SK-N-SH (cell line): ENCODE measurements around the gene SYNC. TPM values are rescaled to one million over a fixed set of nuclear protein-coding genes. Genes with fewer than 3 reads are reported as not detected.

Experiments
- CTCF ChIA-PET: fragments of 300-600, 350-600 bp; formaldehyde crosslinking; extraction: SDS; loops from one replicate; lab custom pipeline; 2021; lab: Yijun Ruan, JAX
- POLR2A ChIA-PET: fragments of 350-600 bp; sonication (Branson Sonifier 250); formaldehyde crosslinking; extraction: SDS; loops from one replicate; lab custom pipeline; 2020; ENCODE audit warnings: antibody characterized with exemption, inconsistent platforms; lab: Yijun Ruan, JAX
- DNase-seq: peaks from one replicate; pipeline ENCODE4 v3.0.0; 2012
- H2AFZ ChIP-seq: fragments of 200-600 bp; sonication (generic); 2 replicates; pipeline ENCODE4 v1.8.1; 2016; ENCODE audit warnings: antibody characterized with exemption, mild to moderate bottlenecking, low read depth
- H3F3A ChIP-seq: fragments of 200-600 bp; sonication (generic); replicated peaks from 2 replicates; pipeline ENCODE3; 2016; ENCODE audit warnings: antibody characterized with exemption, mild to moderate bottlenecking; ENCODE audit not compliant: insufficient read depth
- H3K27ac ChIP-seq, 2 experiments: fragments of 200-500 bp in 1 of 2; fragments of 200-600 bp in 1 of 2; sonication (Bioruptor generic) in 1 of 2; sonication (generic), shearing (Covaris generic) in 1 of 2; 2 replicates each; pipeline versions ENCODE4 v1.5.1 to v1.6.1; 2014 to 2016; ENCODE audit warnings: low read depth in 2 of 2, inconsistent platforms in 1 of 2, low read length in 1 of 2, mild to moderate bottlenecking in 1 of 2, mixed read lengths in 1 of 2
- H3K27me3 ChIP-seq: fragments of 200-600 bp; sonication (generic), shearing (Covaris generic); 2 replicates; pipeline ENCODE4 v1.6.1; 2016; ENCODE audit warnings: mixed run types; ENCODE audit not compliant: insufficient read depth
- H3K36me3 ChIP-seq, 2 experiments: fragments of 200-500 bp in 1 of 2; fragments of 200-600 bp in 1 of 2; sonication (Bioruptor generic) in 1 of 2; sonication (generic) in 1 of 2; replicated peaks in 1 of 2; 2 replicates each; pipeline versions ENCODE3 to v1.5.1; 2014 to 2016; ENCODE audit warnings: low read length in 1 of 2, mild to moderate bottlenecking in 1 of 2; ENCODE audit not compliant: insufficient read depth in 2 of 2, control insufficient read depth in 1 of 2
- H3K4me1 ChIP-seq, 2 experiments: fragments of 200-500 bp in 1 of 2; fragments of 200-600 bp in 1 of 2; sonication (Bioruptor generic) in 1 of 2; sonication (generic), shearing (Covaris generic) in 1 of 2; 2 replicates each; pipeline versions ENCODE4 v1.5.1 to v1.6.1; 2014 to 2016; ENCODE audit warnings: low read depth in 1 of 2, low read length in 1 of 2, mixed run types in 1 of 2; ENCODE audit not compliant: insufficient read depth in 2 of 2, control insufficient read depth in 1 of 2
- H3K4me2 ChIP-seq: fragments of 200-600 bp; sonication (generic), shearing (Covaris generic); 2 replicates; pipeline ENCODE4 v1.6.1; 2017; ENCODE audit warnings: mixed run types
- H3K4me3 ChIP-seq, 2 experiments: fragments of 200-500 bp in 1 of 2; fragments of 200-600 bp in 1 of 2; sonication (Bioruptor generic) in 1 of 2; sonication (generic), shearing (Covaris generic) in 1 of 2; 2 replicates each; pipeline versions ENCODE4 v1.5.1 to v1.8.1; 2014 to 2016; ENCODE audit warnings: low read depth in 2 of 2, inconsistent platforms in 1 of 2, low read length in 1 of 2, mild to moderate bottlenecking in 1 of 2, mixed read lengths in 1 of 2, moderate library complexity in 1 of 2
- H3K79me2 ChIP-seq: fragments of 200-600 bp; sonication (generic); 2 replicates; pipeline ENCODE4 v1.8.1; 2017; ENCODE audit warnings: mild to moderate bottlenecking; ENCODE audit not compliant: insufficient read depth
- H3K9ac ChIP-seq: fragments of 200-600 bp; sonication (generic); 2 replicates; pipeline ENCODE4 v1.6.1; 2017; ENCODE audit warnings: mixed run types
- H3K9me2 ChIP-seq: fragments of 200-600 bp; sonication (generic); 2 replicates; pipeline ENCODE4 v1.6.1; 2017; ENCODE audit warnings: mixed run types
- H3K9me3 ChIP-seq: fragments of 200-600 bp; sonication (generic); 2 replicates; pipeline ENCODE4 v1.6.1; 2017; ENCODE audit warnings: mixed run types, mild to moderate bottlenecking, moderate library complexity
- H4K20me1 ChIP-seq: fragments of 200-600 bp; sonication (generic); 2 replicates; pipeline ENCODE4 v1.6.1; 2017; ENCODE audit warnings: mild to moderate bottlenecking, mixed run types; ENCODE audit not compliant: insufficient read depth
- CHD2 ChIP-seq: fragments of 150-350 bp; IDR thresholded peaks from 2 replicates; pipeline ENCODE4 v1.6.1; 2018; ENCODE audit warnings: low read length; ENCODE audit not compliant: partially characterized antibody
- EP300 ChIP-seq, 2 experiments: IDR thresholded peaks; 2 replicates each; pipeline versions ENCODE4 v1.4.0 to v1.6.1; 2012; ENCODE audit warnings: borderline replicate concordance in 1 of 2, low read depth in 1 of 2, low read length in 1 of 2
- EZH2phosphoT487 ChIP-seq: fragments of 200-600 bp; sonication (generic); IDR thresholded peaks from 2 replicates; pipeline ENCODE4 v1.6.1; 2017; ENCODE audit warnings: low read depth, mixed run types, mild to moderate bottlenecking, antibody characterized with exemption, moderate library complexity, borderline replicate concordance
- FOSL2 ChIP-seq: IDR thresholded peaks from 2 replicates; pipeline ENCODE4 v1.4.0; 2012; ENCODE audit warnings: low read depth, mild to moderate bottlenecking, moderate library complexity, borderline replicate concordance
- FOXM1 ChIP-seq: IDR thresholded peaks from 2 replicates; pipeline ENCODE4 v1.4.0; 2012; ENCODE audit warnings: low read depth, mild to moderate bottlenecking
- GABPA ChIP-seq: IDR thresholded peaks from 2 replicates; pipeline ENCODE4 v1.4.0; 2012; ENCODE audit warnings: low read depth, mild to moderate bottlenecking
- GATA2 ChIP-seq: sonication (generic); formaldehyde crosslinking; IDR thresholded peaks from 2 replicates; pipeline ENCODE4 v1.5.0; 2020; ENCODE audit warnings: mild to moderate bottlenecking, missing genetic modification reagents
- JUND ChIP-seq: IDR thresholded peaks from 2 replicates; pipeline ENCODE4 v1.4.0; 2012
- MEF2A ChIP-seq: IDR thresholded peaks from 2 replicates; pipeline ENCODE4 v1.4.0; 2012; ENCODE audit warnings: low read depth, borderline replicate concordance
- NFIC ChIP-seq: IDR thresholded peaks from 2 replicates; pipeline ENCODE4 v1.4.0; 2012; ENCODE audit warnings: borderline replicate concordance
- NRF1 ChIP-seq: IDR thresholded peaks from 2 replicates; pipeline ENCODE4 v1.6.1; 2012; ENCODE audit warnings: low read depth, mild to moderate bottlenecking, low read length
- POLR2AphosphoS5 ChIP-seq: IDR thresholded peaks from 2 replicates; pipeline ENCODE4 v1.6.1; 2012; ENCODE audit warnings: low read depth, low read length
- RCOR1 ChIP-seq: fragments of 150-350 bp; IDR thresholded peaks from 2 replicates; pipeline ENCODE4 v1.6.1; 2017; ENCODE audit warnings: antibody characterized with exemption, low read length
- RFX5 ChIP-seq: IDR thresholded peaks from 2 replicates; pipeline ENCODE4 v1.6.1; 2012; ENCODE audit warnings: mild to moderate bottlenecking, improper control_type of control experiment, low read length
- RXRA ChIP-seq: IDR thresholded peaks from 2 replicates; pipeline ENCODE4 v1.4.0; 2012; ENCODE audit warnings: low read depth, mild to moderate bottlenecking, borderline replicate concordance
- SMC3 ChIP-seq: IDR thresholded peaks from 2 replicates; pipeline ENCODE4 v1.6.1; 2012; ENCODE audit warnings: low read depth, low read length, improper control_type of control experiment
- TAF1 ChIP-seq: IDR thresholded peaks from 2 replicates; pipeline ENCODE4 v1.6.1; 2012; ENCODE audit warnings: low read depth, mild to moderate bottlenecking, low read length, moderate library complexity, borderline replicate concordance
- TCF12 ChIP-seq: IDR thresholded peaks from 2 replicates; pipeline ENCODE4 v1.4.0; 2012
- TEAD4 ChIP-seq: IDR thresholded peaks from 2 replicates; pipeline ENCODE4 v1.4.0; 2012; ENCODE audit warnings: mild to moderate bottlenecking, borderline replicate concordance; ENCODE audit not compliant: insufficient read depth
- WGBS: methylation state at CpG from one replicate; pipeline ENCODE4 v1.1.6; 2017; ENCODE audit warnings: low lambda C conversion rate; 5-methylcytosine and 5-hydroxymethylcytosine counted together
- polyA plus RNA-seq, 3 experiments: library from polyadenylated mRNA; depleted of rRNA; stranded (reverse); fragments of >200 nt; gene quantifications; 2 replicates each; pipeline ENCODE4 v1.2.3, GENCODE V29; 2012
- TF ChIP-seq, protein P1 (sequence below): IDR thresholded peaks from 2 replicates; pipeline ENCODE4 v1.4.0; 2012; ENCODE audit warnings: low read depth, borderline replicate concordance
- TF ChIP-seq, protein P2 (sequence below): fragments of 150-350 bp; IDR thresholded peaks from 2 replicates; pipeline ENCODE4 v1.6.1; 2016; ENCODE audit warnings: mild to moderate bottlenecking, low read depth, low read length
- TF ChIP-seq, protein P3 (sequence below): IDR thresholded peaks from 2 replicates; pipeline ENCODE4 v1.4.0; 2012; ENCODE audit warnings: low read depth, borderline replicate concordance

The SYNC gene
- polyA plus RNA-seq, 1 of the 3 experiments (the other 2 are of a cell fraction): 25.6 TPM

DNA sequence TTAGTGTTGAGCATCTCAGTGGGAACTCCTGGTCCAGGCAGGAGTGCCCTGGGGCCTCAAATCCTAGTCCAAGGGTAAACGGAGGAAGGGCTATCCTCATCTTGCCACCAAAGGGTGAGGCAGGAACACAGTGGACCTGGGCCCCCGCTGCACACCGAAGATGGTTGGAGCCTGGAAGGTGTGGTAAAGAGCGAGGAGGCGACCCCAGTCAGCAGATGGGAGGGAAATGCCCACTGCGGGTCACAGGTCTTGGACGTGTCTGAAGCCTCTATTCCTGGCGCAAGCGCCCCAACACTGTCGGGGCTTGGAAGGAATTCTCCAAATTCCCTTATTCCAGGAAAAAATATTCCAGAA lies 38.5 kb upstream of the SYNC start:
- H3F3A ChIP-seq: peaks cover 3% of the 10 kb centered on the region

GRCh38 chr1:32736812-32737791 lies 34.5 kb upstream of the SYNC start:
- no peaks in the 10 kb centered on the region for H3K36me3 ChIP-seq
- no peaks in the 10 kb centered on the region for H3F3A ChIP-seq
- H3K4me3 ChIP-seq: no peak overlapping the region
- H3K9ac ChIP-seq: no peak overlapping the region
- no peaks in the 10 kb centered on the region for H3K27me3 ChIP-seq
- 98% methylated on average over 4 of the region's 7 CpGs for WGBS
- no peak overlapping the region for H3K27ac ChIP-seq
- H3K9me3 ChIP-seq: no peaks in the 10 kb centered on the region
- H2AFZ ChIP-seq: no peak overlapping the region
- CTCF ChIA-PET: interaction anchor here (1.2 to 4.7 kb wide), 2 partner anchors 25 to 337 kb away, joined by 3 to 29 read pairs; no protein-coding TSS in a partner anchor
- H4K20me1 ChIP-seq: no peaks in the 10 kb centered on the region
- H3K79me2 ChIP-seq: no peaks in the 10 kb centered on the region
- POLR2A ChIA-PET: no interaction called here
- TF ChIP-seq NRF1: no peak
- TF ChIP-seq CHD2: no peak
- TF ChIP-seq, protein P1, sequence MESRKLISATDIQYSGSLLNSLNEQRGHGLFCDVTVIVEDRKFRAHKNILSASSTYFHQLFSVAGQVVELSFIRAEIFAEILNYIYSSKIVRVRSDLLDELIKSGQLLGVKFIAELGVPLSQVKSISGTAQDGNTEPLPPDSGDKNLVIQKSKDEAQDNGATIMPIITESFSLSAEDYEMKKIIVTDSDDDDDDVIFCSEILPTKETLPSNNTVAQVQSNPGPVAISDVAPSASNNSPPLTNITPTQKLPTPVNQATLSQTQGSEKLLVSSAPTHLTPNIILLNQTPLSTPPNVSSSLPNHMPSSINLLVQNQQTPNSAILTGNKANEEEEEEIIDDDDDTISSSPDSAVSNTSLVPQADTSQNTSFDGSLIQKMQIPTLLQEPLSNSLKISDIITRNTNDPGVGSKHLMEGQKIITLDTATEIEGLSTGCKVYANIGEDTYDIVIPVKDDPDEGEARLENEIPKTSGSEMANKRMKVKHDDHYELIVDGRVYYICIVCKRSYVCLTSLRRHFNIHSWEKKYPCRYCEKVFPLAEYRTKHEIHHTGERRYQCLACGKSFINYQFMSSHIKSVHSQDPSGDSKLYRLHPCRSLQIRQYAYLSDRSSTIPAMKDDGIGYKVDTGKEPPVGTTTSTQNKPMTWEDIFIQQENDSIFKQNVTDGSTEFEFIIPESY: no peak
- TF ChIP-seq RXRA: no peak
- TF ChIP-seq POLR2AphosphoS5: no peak
- TF ChIP-seq TCF12: no peak
- TF ChIP-seq, protein P2, sequence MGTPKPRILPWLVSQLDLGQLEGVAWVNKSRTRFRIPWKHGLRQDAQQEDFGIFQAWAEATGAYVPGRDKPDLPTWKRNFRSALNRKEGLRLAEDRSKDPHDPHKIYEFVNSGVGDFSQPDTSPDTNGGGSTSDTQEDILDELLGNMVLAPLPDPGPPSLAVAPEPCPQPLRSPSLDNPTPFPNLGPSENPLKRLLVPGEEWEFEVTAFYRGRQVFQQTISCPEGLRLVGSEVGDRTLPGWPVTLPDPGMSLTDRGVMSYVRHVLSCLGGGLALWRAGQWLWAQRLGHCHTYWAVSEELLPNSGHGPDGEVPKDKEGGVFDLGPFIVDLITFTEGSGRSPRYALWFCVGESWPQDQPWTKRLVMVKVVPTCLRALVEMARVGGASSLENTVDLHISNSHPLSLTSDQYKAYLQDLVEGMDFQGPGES: no peak
- TF ChIP-seq EZH2phosphoT487: no peak
- no peak for TF ChIP-seq TEAD4
- TF ChIP-seq FOXM1: no peak
- TF ChIP-seq SMC3: no peak
- no peak for TF ChIP-seq GABPA
- TF ChIP-seq FOSL2: no peak
- TF ChIP-seq, protein P3, sequence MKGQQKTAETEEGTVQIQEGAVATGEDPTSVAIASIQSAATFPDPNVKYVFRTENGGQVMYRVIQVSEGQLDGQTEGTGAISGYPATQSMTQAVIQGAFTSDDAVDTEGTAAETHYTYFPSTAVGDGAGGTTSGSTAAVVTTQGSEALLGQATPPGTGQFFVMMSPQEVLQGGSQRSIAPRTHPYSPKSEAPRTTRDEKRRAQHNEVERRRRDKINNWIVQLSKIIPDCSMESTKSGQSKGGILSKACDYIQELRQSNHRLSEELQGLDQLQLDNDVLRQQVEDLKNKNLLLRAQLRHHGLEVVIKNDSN: no peak
- no peak for TF ChIP-seq NFIC
- TF ChIP-seq TAF1: no peak
- H3K9me2 ChIP-seq: no peaks in the 10 kb centered on the region
- no peak overlapping the region for H3K4me2 ChIP-seq
- no peak for DNase-seq
- H3K4me1 ChIP-seq: peaks cover 0 to 10% of the 10 kb centered on the region in 2 experiments; a peak in 1 of 4 replicates

More for the DNA sequence above, 38.5 kb upstream of the SYNC start:
- Histone ChIP-seq H3K27me3 (no peaks in the 10 kb centered on the region), H3K79me2 (peaks cover 6% of the 10 kb centered on the region; the same call in 1 of the 2 replicates), H2AFZ (peak overlapping the region; percentile 73), H3K9me2 (no peaks in the 10 kb centered on the region), H3K27ac (no peak overlapping the region), H3K36me3 (no peaks in the 10 kb centered on the region), H3K9me3 (no peaks in the 10 kb centered on the region), H3K4me2 (peak overlapping the region; percentile 71), H3K4me3 (peak overlapping the region; percentile 66 to 72), H4K20me1 (no peaks in the 10 kb centered on the region), H3K4me1 (peaks cover 0 to 23% of the 10 kb centered on the region in 2 experiments; a peak in 1 of 4 replicates), H3K9ac (peak overlapping the region; percentile 54; the same call in 1 of the 2 replicates)
- DNase-seq: no peak
- ChIA-PET CTCF (interaction anchor here (1.4 kb wide), 1 partner anchor 32 kb away, joined by 7 read pairs; no protein-coding TSS in a partner anchor), POLR2A (no interaction called here)
- TF ChIP-seq, protein P2: no peak
- TF ChIP-seq RCOR1: no peak
- TF ChIP-seq GATA2: no peak
- TF ChIP-seq RFX5: no peak
- TF ChIP-seq JUND: no peak
- no peak for TF ChIP-seq EP300 (IDR thresholded peaks at IDR 0.05; ENCODE audit: borderline replicate concordance in 1 of 2, low read depth in 1 of 2, low read length in 1 of 2)
- TF ChIP-seq NRF1: no peak
- no peak for TF ChIP-seq MEF2A
- WGBS: 51% methylated on average over 10 of the region's 10 CpGs
